ENCODE measurements around the gene ERCC2. TPM values are rescaled to one million over a fixed set of nuclear protein-coding genes. Genes with fewer than 3 reads are reported as not detected.

Gene ERCC2
- total RNA-seq, 3 donors from 2014 or later: 6.4 to 11.5 (median 9.5) TPM

DNA sequence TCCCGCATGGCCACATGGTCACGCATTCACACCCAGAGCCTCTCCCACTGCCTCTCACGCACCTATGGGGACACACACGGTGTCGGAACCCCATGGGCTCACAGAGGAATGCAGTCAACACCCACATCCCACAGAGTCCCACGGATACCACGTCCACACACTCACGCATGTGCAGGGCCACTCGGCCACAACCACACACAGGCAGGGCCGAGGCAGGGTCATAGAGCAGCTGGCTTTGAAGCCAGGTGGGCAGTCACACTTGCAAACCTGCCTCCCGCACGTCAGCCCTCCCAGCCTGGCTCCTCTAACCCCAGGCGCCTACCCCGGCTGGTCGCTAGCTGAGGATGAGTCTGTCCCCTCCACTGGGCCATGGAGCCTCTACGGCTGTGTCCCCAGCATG is 8.1 kb downstream of the ERCC2 start:
- DNase-seq (ENCODE audit: low spot score in 2 of 2): no peak
- intact Hi-C loops (cut with DNase I; ENCODE audit: low total_unique reads): no loop called here
- no peak overlapping the region for H3K4me3 ChIP-seq
- TF ChIP-seq, protein P1, sequence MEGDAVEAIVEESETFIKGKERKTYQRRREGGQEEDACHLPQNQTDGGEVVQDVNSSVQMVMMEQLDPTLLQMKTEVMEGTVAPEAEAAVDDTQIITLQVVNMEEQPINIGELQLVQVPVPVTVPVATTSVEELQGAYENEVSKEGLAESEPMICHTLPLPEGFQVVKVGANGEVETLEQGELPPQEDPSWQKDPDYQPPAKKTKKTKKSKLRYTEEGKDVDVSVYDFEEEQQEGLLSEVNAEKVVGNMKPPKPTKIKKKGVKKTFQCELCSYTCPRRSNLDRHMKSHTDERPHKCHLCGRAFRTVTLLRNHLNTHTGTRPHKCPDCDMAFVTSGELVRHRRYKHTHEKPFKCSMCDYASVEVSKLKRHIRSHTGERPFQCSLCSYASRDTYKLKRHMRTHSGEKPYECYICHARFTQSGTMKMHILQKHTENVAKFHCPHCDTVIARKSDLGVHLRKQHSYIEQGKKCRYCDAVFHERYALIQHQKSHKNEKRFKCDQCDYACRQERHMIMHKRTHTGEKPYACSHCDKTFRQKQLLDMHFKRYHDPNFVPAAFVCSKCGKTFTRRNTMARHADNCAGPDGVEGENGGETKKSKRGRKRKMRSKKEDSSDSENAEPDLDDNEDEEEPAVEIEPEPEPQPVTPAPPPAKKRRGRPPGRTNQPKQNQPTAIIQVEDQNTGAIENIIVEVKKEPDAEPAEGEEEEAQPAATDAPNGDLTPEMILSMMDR (IDR thresholded peaks at IDR 0.05): no peak
- no peak for TF ChIP-seq POLR2A (IDR thresholded peaks at IDR 0.05)
- no peak for TF ChIP-seq POLR2AphosphoS5 (IDR thresholded peaks at IDR 0.05)
- no peak overlapping the region for H3K27ac ChIP-seq
- no peaks in the 10 kb centered on the region for H3K36me3 ChIP-seq
- H3K4me1 ChIP-seq: no peaks in the 10 kb centered on the region
- no peaks in the 10 kb centered on the region for H3K9me3 ChIP-seq
- H3K27me3 ChIP-seq: no peaks in the 10 kb centered on the region

DNA sequence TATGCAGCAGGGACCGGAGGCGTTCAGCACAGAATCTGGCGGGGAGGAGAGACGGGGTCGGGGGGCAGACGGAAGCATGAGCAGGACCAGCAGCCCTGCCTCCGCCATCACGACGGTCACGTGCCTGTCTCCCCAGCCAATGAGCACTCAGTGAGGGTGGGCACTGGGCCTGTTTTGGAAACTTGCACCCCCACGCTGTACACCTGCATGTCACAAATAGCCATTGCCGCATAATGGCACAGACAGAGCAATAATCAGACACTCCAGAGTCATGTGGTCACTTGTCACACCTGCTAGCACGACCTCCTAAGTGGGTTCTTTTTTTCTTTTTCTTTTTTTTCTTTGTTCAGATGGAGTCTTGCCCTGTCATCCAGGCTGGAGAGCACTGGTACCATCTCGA is 8.8 kb downstream of the ERCC2 start:
- Histone ChIP-seq H3K27me3 (no peaks in the 10 kb centered on the region), H3K9me3 (no peaks in the 10 kb centered on the region), H3K4me3 (no peak overlapping the region), H3K27ac (no peak overlapping the region), H3K36me3 (no peaks in the 10 kb centered on the region), H3K4me1 (no peaks in the 10 kb centered on the region)
- intact Hi-C loops (cut with DNase I; ENCODE audit: low total_unique reads): no loop called here
- no peak for TF ChIP-seq POLR2AphosphoS5 (IDR thresholded peaks at IDR 0.05)
- TF ChIP-seq, protein P1 (IDR thresholded peaks at IDR 0.05): no peak
- TF ChIP-seq POLR2A (IDR thresholded peaks at IDR 0.05): no peak
- no peak for DNase-seq (ENCODE audit: low spot score in 2 of 2)

DNA sequence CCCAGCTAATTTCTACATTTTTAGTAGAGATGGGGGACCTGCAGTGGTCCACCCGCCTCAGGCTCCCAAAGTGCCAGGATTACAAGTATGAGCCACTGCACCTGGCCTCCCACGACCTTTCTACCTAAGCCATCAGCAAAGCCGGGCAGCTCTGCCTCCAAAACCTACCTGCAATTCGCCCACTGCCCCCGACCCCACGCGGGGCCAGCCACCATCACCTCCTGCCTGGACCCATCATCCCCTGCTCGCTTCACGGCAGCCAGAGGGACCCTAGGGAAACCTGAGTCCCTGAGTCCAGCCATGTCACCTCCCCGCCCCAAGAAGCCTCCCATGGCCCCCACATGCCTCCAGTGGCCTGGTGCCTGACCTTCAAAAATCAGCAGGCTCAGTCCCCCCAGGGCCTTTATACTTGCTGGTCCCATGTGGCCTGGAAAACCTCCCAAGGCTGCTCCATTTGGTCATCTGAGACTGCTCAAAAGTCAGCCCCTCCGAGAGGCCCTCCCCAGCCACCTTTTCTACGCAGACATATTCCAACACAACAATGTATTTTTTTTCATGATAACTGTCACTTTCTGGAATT is 12.1 kb downstream of the ERCC2 start:
- TF ChIP-seq, protein P1 (IDR thresholded peaks at IDR 0.05): no peak
- TF ChIP-seq POLR2A (IDR thresholded peaks at IDR 0.05): no peak
- no peak for TF ChIP-seq POLR2AphosphoS5 (IDR thresholded peaks at IDR 0.05)
- Histone ChIP-seq H3K4me1 (no peaks in the 10 kb centered on the region), H3K27me3 (no peaks in the 10 kb centered on the region), H3K9me3 (no peaks in the 10 kb centered on the region), H3K4me3 (no peak overlapping the region), H3K36me3 (no peaks in the 10 kb centered on the region), H3K27ac (no peak overlapping the region)
- intact Hi-C loops (cut with DNase I; ENCODE audit: low total_unique reads): no loop called here
- no peak for DNase-seq (ENCODE audit: low spot score in 2 of 2)

DNA sequence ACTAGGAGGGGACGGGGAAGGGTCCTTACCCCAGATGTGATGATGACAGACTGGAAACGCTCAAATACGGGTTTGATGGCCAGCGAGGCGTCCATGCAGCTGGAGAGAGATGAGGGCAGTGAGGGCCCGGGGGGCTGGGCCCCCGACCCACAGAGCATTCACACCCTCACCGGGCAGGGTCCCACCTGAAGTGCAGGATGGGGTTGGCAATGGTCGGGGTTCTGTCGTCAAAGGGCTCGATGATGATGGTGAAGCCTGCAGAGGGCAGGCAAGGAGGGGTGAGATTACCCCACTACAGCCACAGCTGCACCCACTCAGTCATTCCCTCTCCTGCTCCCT is 13.0 kb downstream of the ERCC2 start:
- H3K4me3 ChIP-seq: no peak overlapping the region
- H3K36me3 ChIP-seq: no peaks in the 10 kb centered on the region
- DNase-seq (ENCODE audit: low spot score in 2 of 2): no peak
- no peaks in the 10 kb centered on the region for H3K27me3 ChIP-seq
- no peak for TF ChIP-seq POLR2AphosphoS5 (IDR thresholded peaks at IDR 0.05)
- TF ChIP-seq, protein P1 (IDR thresholded peaks at IDR 0.05): no peak
- no peak for TF ChIP-seq POLR2A (IDR thresholded peaks at IDR 0.05)
- no peaks in the 10 kb centered on the region for H3K4me1 ChIP-seq
- intact Hi-C loops (cut with DNase I; ENCODE audit: low total_unique reads): no loop called here
- H3K27ac ChIP-seq: no peak overlapping the region
- no peaks in the 10 kb centered on the region for H3K9me3 ChIP-seq

DNA sequence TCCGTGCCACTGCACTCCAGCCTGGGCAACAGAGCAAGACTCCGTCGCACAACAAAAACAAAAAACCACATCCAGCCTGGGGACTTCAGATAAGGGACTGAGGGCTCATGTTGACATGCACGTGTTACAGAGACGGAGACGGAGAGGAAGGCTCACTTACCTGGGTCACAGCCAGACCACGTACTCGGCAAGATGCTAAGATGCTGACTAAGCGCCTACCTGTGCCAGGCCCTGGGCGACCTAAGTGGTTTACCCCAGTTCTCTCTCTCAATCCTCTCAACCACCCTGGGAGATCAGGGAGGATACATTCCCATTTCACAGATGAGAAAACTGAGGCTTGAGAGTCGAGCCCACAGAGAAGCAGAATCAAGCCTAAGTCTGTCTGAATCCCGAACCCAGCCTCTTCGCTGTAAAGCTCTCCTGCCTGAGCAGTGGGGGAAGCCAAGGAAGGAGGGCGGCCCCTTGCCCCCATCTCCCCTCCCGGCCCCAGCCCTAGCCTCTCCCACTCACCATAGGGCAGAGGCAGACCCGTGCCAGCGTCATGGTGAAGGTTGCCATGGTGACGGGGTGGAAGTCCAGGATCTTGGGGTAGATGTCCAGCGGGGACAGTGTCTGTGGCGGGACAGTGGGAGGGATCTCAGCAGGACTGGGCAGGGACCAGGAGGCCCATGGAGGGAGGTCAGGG is 13.5 kb downstream of the ERCC2 start:
- H3K4me3 ChIP-seq: no peak overlapping the region
- no peaks in the 10 kb centered on the region for H3K9me3 ChIP-seq
- H3K36me3 ChIP-seq: no peaks in the 10 kb centered on the region
- no peak overlapping the region for H3K27ac ChIP-seq
- DNase-seq (ENCODE audit: low spot score in 2 of 2): no peak
- H3K27me3 ChIP-seq: no peaks in the 10 kb centered on the region
- intact Hi-C loops (cut with DNase I; ENCODE audit: low total_unique reads): no loop called here
- H3K4me1 ChIP-seq: no peaks in the 10 kb centered on the region
- no peak for TF ChIP-seq POLR2AphosphoS5 (IDR thresholded peaks at IDR 0.05)
- no peak for TF ChIP-seq POLR2A (IDR thresholded peaks at IDR 0.05)
- TF ChIP-seq, protein P1 (IDR thresholded peaks at IDR 0.05): no peak
